Skin of body (tissue), 2 donors: ENCODE measurements around the gene TMEM186. TPM values are rescaled to one million over a fixed set of nuclear protein-coding genes. Genes with fewer than 3 reads are reported as not detected.
"Not testable (repeated sequence)": the region's sequence is repeated elsewhere in the genome, so short reads cannot be mapped to it uniquely, and the experiment has no call there.

Experiments used
- DNase-seq: peaks from one replicate; lab custom pipeline; 2025; lab: John Stamatoyannopoulos, UW
- total RNA-seq: library from RNA; depleted of rRNA; stranded (reverse); fragments of >200 nt; gene quantifications from one replicate; pipeline ENCODE4 v1.2.3, GENCODE V29; 2014

Gene TMEM186
- total RNA-seq: 4.5 TPM

DNA sequence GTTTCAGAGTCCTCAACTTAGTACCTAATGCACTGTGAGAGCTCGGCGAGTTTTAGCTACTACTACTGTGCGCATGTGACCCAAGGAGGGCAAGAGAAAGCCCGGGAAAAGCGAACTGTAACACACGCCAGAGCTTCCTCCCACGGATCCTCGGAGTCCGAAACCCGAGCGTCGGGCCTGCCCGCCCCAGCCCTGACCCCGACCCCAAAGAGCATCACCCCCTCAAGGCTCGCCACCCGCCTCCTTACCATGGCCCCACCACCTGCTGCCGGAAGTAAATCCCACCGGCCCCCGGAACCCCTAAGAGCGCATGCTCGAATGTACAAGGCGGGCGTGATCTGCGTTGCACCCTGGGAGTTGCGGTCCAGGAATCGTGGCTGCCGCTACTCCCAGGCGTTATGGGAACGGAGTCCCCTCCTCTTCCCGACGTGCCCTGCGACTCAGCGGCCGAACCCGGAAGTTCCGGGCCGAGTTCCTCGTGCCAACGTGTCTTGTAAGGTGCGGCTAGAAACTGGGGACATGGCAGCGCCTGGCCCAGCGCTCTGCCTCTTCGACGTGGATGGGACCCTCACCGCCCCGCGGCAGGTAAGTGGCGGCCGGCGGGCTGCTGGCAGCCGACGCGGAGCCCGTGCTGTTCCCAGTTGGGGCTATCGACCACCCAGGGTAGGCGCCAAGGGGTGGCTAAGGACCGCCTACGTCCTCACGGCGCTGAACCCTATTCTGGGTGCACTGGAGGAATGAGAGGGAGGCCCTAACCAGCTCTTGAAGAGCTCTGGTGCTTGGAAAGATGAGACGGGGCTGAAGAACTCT lies at the start of gene TMEM186, which contains the start of gene PMM2:
TSS of gene TMEM186 (minus strand) at position 276 of the 810 bp plus-strand sequence. CDS start at position 251, 25 bp downstream.
TSS of gene PMM2 (plus strand) at position 476 of the 810 bp plus-strand sequence. CDS start at position 520, 44 bp downstream.
- DNase-seq: peak; percentile 96

GRCh38 chr16:8847145-8847544 lies 49.7 kb upstream of the TMEM186 start:
- no peak for DNase-seq

- DNase-seq: no peak
These were observed 49.0 kb upstream of the TMEM186 start for GRCh38 chr16:8846401-8846932.

- no peak for DNase-seq
These were observed 48.4 kb upstream of the TMEM186 start for GRCh38 chr16:8845699-8846298.

DNA sequence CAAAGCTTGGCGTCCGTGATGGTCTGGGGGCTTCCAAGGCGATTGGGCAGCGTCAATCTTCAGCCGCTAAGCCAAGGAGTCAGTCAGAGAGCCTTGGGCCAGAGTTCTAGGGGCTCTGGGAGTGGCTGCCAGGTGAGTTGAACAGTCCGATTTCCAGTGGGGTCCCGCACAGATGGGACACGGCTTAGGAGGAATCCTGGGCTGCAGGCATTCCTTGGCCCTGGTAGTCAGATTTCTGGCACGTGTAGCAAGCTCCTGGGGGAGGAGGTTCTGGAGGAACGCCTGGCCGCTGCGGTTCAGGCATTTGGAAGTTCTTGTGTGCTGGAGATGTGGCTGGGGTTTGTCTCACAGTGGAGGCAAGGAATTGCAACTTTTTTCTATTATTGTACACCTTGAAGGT lies 45.9 kb upstream of the TMEM186 start:
- not testable (repeated sequence) for DNase-seq

- not testable (repeated sequence) for DNase-seq
These were observed 44.6 kb upstream of the TMEM186 start for GRCh38 chr16:8842016-8842415.

DNA sequence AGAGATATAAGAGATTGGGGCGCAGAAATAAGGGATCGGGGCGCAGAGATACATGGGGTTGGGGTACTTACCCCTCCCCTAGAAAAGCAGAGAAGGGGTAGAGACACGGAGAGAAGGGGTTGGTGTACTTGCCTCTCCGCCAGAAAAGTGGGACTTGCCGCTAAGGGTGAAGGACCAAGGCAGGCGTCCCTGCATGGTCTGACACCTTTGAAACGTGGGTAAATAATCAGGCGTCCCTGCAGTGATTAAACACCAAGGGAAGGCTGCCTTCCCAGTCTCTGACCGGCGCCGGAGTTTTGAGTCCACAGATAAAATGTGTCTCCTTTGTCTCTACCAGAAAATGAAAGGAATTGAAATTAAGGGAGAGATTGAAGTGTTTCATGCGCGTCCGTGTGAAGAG lies 40.2 kb upstream of the TMEM186 start:
- DNase-seq: not testable (repeated sequence)

DNA sequence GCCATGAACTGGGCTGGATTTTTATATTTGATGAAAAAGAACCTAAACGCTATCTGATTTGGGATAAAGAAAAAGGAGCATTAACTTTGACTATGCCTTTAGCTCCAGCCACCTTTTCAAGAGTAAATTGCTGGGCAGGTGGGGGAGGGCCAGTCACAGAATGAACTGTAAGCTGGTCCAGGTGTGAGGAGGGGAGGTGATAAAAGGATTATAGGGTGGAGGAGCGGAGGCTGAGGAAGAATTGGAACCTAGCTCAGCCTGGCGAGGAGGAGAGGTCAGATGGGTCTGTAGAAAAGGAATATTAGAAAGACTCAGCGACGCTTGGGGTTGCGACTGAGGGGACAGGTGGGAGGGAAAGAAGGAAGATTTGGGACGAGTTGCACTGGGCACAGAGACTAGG lies 39.4 kb upstream of the TMEM186 start:
- not testable (repeated sequence) for DNase-seq

DNA sequence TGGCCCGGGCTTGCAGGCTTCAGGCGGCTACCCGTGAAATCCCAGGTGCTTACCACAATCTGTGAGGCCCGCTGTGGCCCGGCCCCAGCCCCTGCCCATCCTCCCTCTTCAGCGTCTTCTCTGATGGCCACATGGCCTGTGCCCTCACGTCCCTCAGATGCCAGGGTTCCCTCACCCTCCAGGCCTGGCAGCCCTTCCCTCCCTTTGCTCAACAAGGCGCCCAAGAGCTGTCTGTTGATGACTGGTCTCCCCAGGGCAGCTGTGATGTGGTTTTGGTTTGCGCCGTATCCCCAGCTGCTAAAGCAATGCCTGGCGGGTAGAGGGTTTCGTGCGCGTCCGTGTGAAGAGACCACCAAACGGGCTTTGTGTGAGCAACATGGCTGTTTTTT lies 35.3 kb upstream of the TMEM186 start:
- DNase-seq: no peak

DNA sequence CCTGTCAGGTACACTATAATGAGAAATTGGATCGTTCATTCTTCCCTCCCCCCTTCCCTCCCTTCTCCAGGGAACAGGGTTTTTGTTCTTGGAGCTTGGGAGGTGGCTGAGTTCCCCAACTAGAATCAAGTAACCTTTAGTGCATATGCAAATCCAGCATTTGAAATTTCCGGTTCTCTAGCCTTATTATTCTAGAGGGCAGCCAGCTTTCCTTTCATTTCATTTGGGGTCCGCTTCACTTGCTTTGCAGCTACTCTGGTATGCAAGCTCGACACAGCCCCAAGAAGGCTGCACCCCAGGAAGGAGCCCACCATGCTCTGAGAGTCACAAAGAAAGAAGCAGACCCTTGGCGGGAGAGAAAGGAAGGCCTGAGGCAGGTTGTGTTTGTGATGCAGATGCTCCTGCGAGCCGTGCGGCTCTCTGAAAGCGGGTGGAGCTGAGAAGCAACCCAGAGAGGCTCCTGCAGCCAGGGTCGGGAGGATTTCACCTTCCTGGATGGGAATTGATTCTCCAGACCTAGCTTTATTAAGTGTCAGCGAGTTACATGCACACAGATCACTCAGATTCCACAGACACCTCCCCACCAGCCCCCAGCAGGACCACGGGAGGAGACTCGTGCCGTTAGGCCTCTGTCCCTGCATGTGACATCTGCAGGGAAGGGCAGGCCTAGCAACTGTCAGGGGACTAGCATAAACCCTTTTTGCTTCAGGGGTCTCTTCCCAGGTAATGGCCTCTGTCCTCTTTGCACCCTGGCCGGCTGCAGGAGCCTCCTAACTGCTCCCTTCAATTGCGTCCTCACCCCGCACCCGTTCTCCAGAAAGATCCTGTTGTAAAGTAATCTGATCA lies 34.7 kb upstream of the TMEM186 start:
- no peak for DNase-seq

GRCh38 chr16:8831450-8831849 lies 34.0 kb upstream of the TMEM186 start:
- no peak for DNase-seq

- DNase-seq: no peak
These were observed 31.2 kb upstream of the TMEM186 start for GRCh38 chr16:8828541-8829165.

DNA sequence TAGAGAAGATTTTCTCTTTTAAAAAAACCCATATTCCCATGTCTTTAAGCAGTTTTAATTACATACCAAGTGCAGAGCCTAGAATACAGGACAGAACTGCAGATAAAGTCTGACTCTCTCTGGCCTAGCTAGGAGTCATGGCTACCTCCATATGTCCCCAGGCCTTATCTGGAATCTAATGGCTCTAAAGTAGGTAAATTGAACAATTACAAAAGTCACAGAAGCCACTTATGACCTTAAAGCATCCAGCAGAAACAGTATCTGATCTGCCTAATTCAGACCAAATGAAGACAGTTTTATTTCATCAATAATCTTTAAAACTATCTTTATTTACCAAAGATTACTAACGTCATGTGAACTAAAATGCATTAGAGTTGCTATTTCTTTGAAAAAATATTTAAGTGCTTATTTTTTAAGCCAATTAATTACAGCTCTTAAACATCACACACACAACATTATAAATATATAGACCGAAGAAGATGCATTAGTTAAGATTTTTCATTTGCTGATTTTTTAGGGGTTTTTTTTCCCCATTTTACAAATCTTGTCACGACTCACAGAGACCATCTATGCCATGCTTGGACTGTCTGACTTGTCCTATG lies 28.9 kb upstream of the TMEM186 start:
- DNase-seq: no peak

DNA sequence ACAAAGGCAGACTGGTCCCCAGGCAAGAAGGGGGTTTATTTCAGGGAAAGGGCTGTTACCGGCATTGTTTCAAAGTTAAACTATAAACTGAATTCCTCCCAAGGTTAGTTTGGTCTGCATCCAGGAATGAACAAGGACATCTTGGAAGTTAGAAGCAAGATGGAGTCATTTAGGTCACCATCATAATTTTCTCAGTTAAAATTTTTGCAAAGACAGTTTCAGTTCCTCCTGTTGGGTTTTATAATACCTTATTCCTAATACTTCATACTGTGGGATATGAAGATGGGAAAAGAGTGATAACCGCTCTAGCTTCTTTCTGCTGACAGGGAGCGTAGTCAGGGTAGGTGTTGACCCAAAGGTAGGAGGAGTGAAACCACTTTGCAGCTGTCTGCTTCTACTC lies 25.0 kb upstream of the TMEM186 start:
- no peak for DNase-seq

DNA sequence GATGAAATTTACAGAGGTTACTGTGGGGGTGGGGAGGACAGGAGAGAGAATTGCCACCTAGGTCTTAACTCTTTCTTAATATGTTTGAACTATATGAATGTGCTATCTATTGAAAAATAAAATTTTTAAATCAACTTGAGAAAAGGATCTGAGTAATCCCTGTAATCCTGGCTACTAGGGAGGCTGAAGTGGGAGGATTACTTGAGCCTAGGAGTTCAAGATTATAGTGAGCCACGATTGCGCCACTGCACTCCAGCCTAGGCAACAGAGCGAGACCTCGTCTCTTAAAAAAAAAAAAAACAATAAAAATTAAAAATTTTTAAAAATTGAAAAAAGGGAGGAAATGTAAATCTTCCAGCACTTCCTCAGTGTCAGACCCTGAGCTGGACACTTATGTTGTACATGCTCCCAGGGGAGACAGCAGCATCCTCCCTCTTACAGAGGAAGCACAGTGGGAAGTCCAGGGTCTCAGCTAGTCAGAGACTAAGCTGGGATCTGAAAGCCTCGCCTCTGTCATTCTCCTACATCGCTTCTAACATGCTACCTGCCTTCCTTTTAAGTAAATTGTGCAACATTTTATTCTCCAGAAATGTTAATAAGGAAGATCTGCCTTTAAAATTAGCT lies 22.1 kb upstream of the TMEM186 start:
- DNase-seq: no peak

- DNase-seq: no peak
These were observed 21.2 kb upstream of the TMEM186 start for GRCh38 chr16:8818504-8819270.

DNA sequence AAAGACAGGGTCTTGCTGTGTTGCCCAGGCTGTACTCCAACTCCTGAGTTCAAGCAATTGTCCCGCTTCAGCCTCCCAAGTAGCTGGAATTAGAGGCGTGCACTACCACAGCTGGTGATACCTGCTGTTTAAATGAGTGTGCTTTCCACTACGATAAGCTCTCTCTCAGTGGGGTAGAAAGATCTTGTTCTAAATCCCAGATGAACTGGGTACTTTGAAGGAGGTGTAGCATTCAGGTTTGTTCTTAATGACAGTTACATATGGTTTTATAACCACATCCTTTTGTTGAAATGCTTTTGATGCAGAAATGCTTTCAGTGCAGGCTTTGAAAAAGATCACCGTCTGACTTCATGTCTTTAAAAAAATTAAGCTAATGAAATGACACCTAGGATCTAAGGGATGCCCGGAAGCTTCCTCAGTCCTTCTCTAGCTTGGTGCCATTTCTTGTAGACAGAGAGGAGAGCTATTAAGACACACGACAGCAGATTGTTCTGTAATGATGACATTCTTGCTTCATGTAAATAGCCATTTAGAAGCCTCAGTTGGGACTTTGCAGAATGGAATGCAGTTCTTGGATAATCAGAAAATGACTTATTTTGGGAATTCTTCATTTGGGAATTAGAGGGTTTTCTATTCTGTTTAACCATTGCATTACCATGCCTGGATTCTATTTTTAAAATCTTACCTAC lies 19.7 kb upstream of the TMEM186 start:
- DNase-seq: no peak

- DNase-seq: no peak
These were observed 16.8 kb upstream of the TMEM186 start for GRCh38 chr16:8814095-8814806.
